Loucy (cell line): ENCODE results near the gene PITX2.
A peak's percentile ranks its signal among the peaks of the same experiment; 100 is the strongest.

Experiments used
- H2AFZ ChIP-seq: fragments of 200-600 bp; sonication (generic); 2 replicates; pipeline ENCODE4 v1.6.0; 2016; ENCODE audit warnings: antibody characterized with exemption, mild to moderate bottlenecking, low read length, moderate library complexity
- H3F3A ChIP-seq: fragments of 200-600 bp; 2 replicates; pipeline ENCODE4 v1.6.0; 2016; ENCODE audit warnings: antibody characterized with exemption, low read depth, mild to moderate bottlenecking
- H3K27me3 ChIP-seq: fragments of 200-600 bp; sonication (generic); 2 replicates; pipeline ENCODE4 v1.6.1; 2014; ENCODE audit warnings: low read length, mild to moderate bottlenecking; ENCODE audit not compliant: insufficient read depth, poor library complexity, severe bottlenecking
- H3K36me3 ChIP-seq: fragments of 200-600 bp; sonication (generic); 2 replicates; pipeline ENCODE4 v1.6.1; 2016; ENCODE audit warnings: low read length; ENCODE audit not compliant: insufficient read depth
- H3K4me1 ChIP-seq: fragments of 200-600 bp; sonication (generic); 2 replicates; pipeline ENCODE4 v1.5.1; 2014; ENCODE audit warnings: low read length, mild to moderate bottlenecking; ENCODE audit not compliant: insufficient read depth, poor library complexity, severe bottlenecking
- H3K4me2 ChIP-seq: fragments of 200-600 bp; sonication (generic); 2 replicates; pipeline ENCODE4 v1.6.0; 2014; ENCODE audit warnings: antibody characterized with exemption, low read length, low read depth, mild to moderate bottlenecking; ENCODE audit not compliant: poor library complexity, severe bottlenecking
- H3K4me3 ChIP-seq: fragments of 200-600 bp; sonication (generic); 2 replicates; pipeline ENCODE4 v1.5.1; 2014; ENCODE audit warnings: low read length, mild to moderate bottlenecking, mixed read lengths; ENCODE audit not compliant: poor library complexity, severe bottlenecking
- H3K79me2 ChIP-seq: fragments of 200-600 bp; sonication (generic); 2 replicates; pipeline ENCODE4 v1.6.1; 2014; ENCODE audit warnings: low read length; ENCODE audit not compliant: insufficient read depth
- H3K9ac ChIP-seq: fragments of 200-600 bp; sonication (generic); 2 replicates; pipeline ENCODE4 v1.6.0; 2014; ENCODE audit warnings: mild to moderate bottlenecking, low read depth, low read length, moderate library complexity; ENCODE audit not compliant: poor library complexity, severe bottlenecking
- H3K9me2 ChIP-seq: fragments of 200-600 bp; sonication (generic); replicated peaks from 2 replicates; pipeline ENCODE4 v1.6.1; 2016; ENCODE audit warnings: low read depth, low read length, mixed read lengths
- H3K9me3 ChIP-seq: fragments of 200-600 bp; sonication (generic); 2 replicates; pipeline ENCODE4 v1.6.1; 2014; ENCODE audit warnings: mild to moderate bottlenecking, antibody characterized with exemption, low read length, low read depth; ENCODE audit not compliant: insufficient read depth
- H4K20me1 ChIP-seq: fragments of 200-600 bp; sonication (generic); 2 replicates; pipeline ENCODE4 v1.6.0; 2014; ENCODE audit warnings: antibody characterized with exemption, low read length, mild to moderate bottlenecking; ENCODE audit not compliant: insufficient read depth, poor library complexity, severe bottlenecking
- CTCF ChIP-seq: fragments of 200-600 bp; sonication (generic); conservative IDR thresholded peaks from 2 replicates; pipeline ENCODE4 v1.5.1; 2014; ENCODE audit warnings: mild to moderate bottlenecking, antibody characterized with exemption, low read length
- EZH2phosphoT487 ChIP-seq: fragments of 200-600 bp; IDR thresholded peaks from 2 replicates; pipeline ENCODE4 v1.6.1; 2018; ENCODE audit warnings: antibody characterized with exemption, mild to moderate bottlenecking, moderate library complexity, borderline replicate concordance

Gene PITX2

GRCh38 chr4:110668463-110669235, 45.8 kb upstream of the PITX2 start:
- H4K20me1 ChIP-seq = no peaks in the 10 kb centered on the region
- H3K36me3 ChIP-seq = no peaks in the 10 kb centered on the region
- 0 out of 2 replicates have a peak overlapping the region, but pooled peaks have one; percentile 48 for H2AFZ ChIP-seq
- no peaks in the 10 kb centered on the region for H3F3A ChIP-seq
- H3K9ac ChIP-seq = no peak overlapping the region
- H3K4me3 ChIP-seq = no peak overlapping the region
- no peaks in the 10 kb centered on the region for H3K79me2 ChIP-seq
- TF ChIP-seq CTCF = no peak
- TF ChIP-seq EZH2phosphoT487 = no peak
- no peak overlapping the region for H3K4me2 ChIP-seq
- no peaks in the 10 kb centered on the region for H3K27me3 ChIP-seq
- no peaks in the 10 kb centered on the region for H3K4me1 ChIP-seq
- no peaks in the 10 kb centered on the region for H3K9me2 ChIP-seq
- no peaks in the 10 kb centered on the region for H3K9me3 ChIP-seq

- Histone ChIP-seq H3K9me3 (no peaks in the 10 kb centered on the region), H4K20me1 (no peaks in the 10 kb centered on the region), H3K4me2 (no peak overlapping the region), H3K27me3 (no peaks in the 10 kb centered on the region), H3K9ac (no peak overlapping the region), H3K4me1 (no peaks in the 10 kb centered on the region), H2AFZ (no peak overlapping the region), H3K36me3 (no peaks in the 10 kb centered on the region), H3F3A (no peaks in the 10 kb centered on the region), H3K4me3 (no peak overlapping the region), H3K79me2 (no peaks in the 10 kb centered on the region), H3K9me2 (no peaks in the 10 kb centered on the region)
- TF ChIP-seq CTCF (no peak), EZH2phosphoT487 (no peak)
Observed at GRCh38 chr4:110667670-110668069, 44.8 kb upstream of the PITX2 start.

GRCh38 chr4:110666030-110666429, 43.2 kb upstream of the PITX2 start:
- no peaks in the 10 kb centered on the region for H3K4me1 ChIP-seq
- H3K9me3 ChIP-seq = no peaks in the 10 kb centered on the region
- no peaks in the 10 kb centered on the region for H3K36me3 ChIP-seq
- no peaks in the 10 kb centered on the region for H3K27me3 ChIP-seq
- H3F3A ChIP-seq = no peaks in the 10 kb centered on the region
- no peaks in the 10 kb centered on the region for H4K20me1 ChIP-seq
- H3K79me2 ChIP-seq = no peaks in the 10 kb centered on the region
- no peaks in the 10 kb centered on the region; the same call in 1 of the 2 replicates for H3K9me2 ChIP-seq
- no peak for TF ChIP-seq EZH2phosphoT487
- TF ChIP-seq CTCF = no peak
- no peak overlapping the region for H2AFZ ChIP-seq
- no peak overlapping the region for H3K4me2 ChIP-seq
- H3K4me3 ChIP-seq = no peak overlapping the region
- no peak overlapping the region for H3K9ac ChIP-seq
